Measurements from ENCODE around the gene PPP5C.

GRCh38 chr19:46349311-46349993, 2.6 kb downstream of the PPP5C start:
- TF ChIP-seq POLR2AphosphoS5 (IDR thresholded peaks at IDR 0.05; ENCODE audit: low read depth, low read length): no peak
- TF ChIP-seq CTCF (IDR thresholded peaks at IDR 0.05): no peak
- TF ChIP-seq SIN3A (IDR thresholded peaks at IDR 0.05; ENCODE audit: borderline replicate concordance, insufficient read depth, low read depth, low read length): no peak
- TF ChIP-seq REST (IDR thresholded peaks at IDR 0.05; ENCODE audit: insufficient read depth in 1 of 2, low read depth in 2 of 2, low read length in 1 of 2): no peak
- TF ChIP-seq TCF7L2 (IDR thresholded peaks at IDR 0.05; ENCODE audit: low read depth, low read length): no peak

Data from Panc1 (cell line).